Stimulated activated CD4-positive, alpha-beta T cell treated with anti-CD3 and anti-CD28 coated beads, Interleukin-15, amount 100 ng/mL, for 48 hours (primary cell): ENCODE data around the gene CD81.

Experiments used
- DNase-seq, 2 donors: peaks; one replicate each; pipeline ENCODE4 v3.0.0-alpha.2; 2020; ENCODE audit warnings: low read depth in 2 of 2

The CD81 gene

GRCh38 chr11:2421226-2421994 is 44.3 kb downstream of the CD81 start:
- DNase-seq: no peak

- DNase-seq: no peak
These were observed 44.9 kb downstream of the CD81 start for GRCh38 chr11:2421996-2422395.

GRCh38 chr11:2422461-2423156 is 45.5 kb downstream of the CD81 start:
- DNase-seq: no peak

GRCh38 chr11:2423157-2424025 is 46.3 kb downstream of the CD81 start:
- no peak for DNase-seq

GRCh38 chr11:2424811-2425495 is 47.8 kb downstream of the CD81 start:
- DNase-seq: no peak

- no peak for DNase-seq
These were observed 48.4 kb downstream of the CD81 start for GRCh38 chr11:2425506-2425905.

GRCh38 chr11:2426221-2426620 is 49.1 kb downstream of the CD81 start:
- no peak for DNase-seq

GRCh38 chr11:2426826-2427521 is 49.9 kb downstream of the CD81 start:
- DNase-seq: no peak

- no peak for DNase-seq
These were observed 50.7 kb downstream of the CD81 start for GRCh38 chr11:2427721-2428321.

GRCh38 chr11:2428322-2428795 is 51.2 kb downstream of the CD81 start:
- DNase-seq: peak; percentile 74 to 80

GRCh38 chr11:2431395-2431794 is 54.3 kb downstream of the CD81 start:
- no peak for DNase-seq

- no peak for DNase-seq
These were observed 55.1 kb downstream of the CD81 start for GRCh38 chr11:2432171-2432621.

- no peak for DNase-seq
These were observed 55.5 kb downstream of the CD81 start for GRCh38 chr11:2432628-2433071.

GRCh38 chr11:2433106-2433925 is 56.2 kb downstream of the CD81 start:
- no peak for DNase-seq

GRCh38 chr11:2434008-2434407 is 56.9 kb downstream of the CD81 start:
- no peak for DNase-seq

- DNase-seq: no peak
These were observed 57.6 kb downstream of the CD81 start for GRCh38 chr11:2434506-2435255.

- no peak for DNase-seq
These were observed 58.3 kb downstream of the CD81 start for GRCh38 chr11:2435288-2436012.

GRCh38 chr11:2436013-2436520 is 59.0 kb downstream of the CD81 start:
- no peak for DNase-seq
